Neural cell (in vitro differentiated cells): ENCODE measurements around the gene AGPAT4. TPM values are rescaled to one million over a fixed set of nuclear protein-coding genes. Genes with fewer than 3 reads are reported as not detected.

Experiments
- H2AFZ ChIP-seq: fragments of 200-600, 300-800 bp; sonication (generic), shearing (Covaris generic); 2 replicates; pipeline ENCODE4 v1.6.0; 2014; ENCODE audit warnings: low read depth, mild to moderate bottlenecking, antibody characterized with exemption, low read length, moderate library complexity
- H3F3A ChIP-seq: fragments of 200-600 bp; shearing (Covaris generic); 2 replicates; pipeline ENCODE4 v1.6.1; 2016; ENCODE audit warnings: mild to moderate bottlenecking, moderate library complexity, mixed read lengths, antibody characterized with exemption, low read length; ENCODE audit not compliant: insufficient read depth, poor library complexity, severe bottlenecking
- H3K27ac ChIP-seq: fragments of 200-600, 300-800 bp; sonication (generic), shearing (Covaris generic); 2 replicates; pipeline ENCODE4 v1.5.1; 2014; ENCODE audit warnings: mild to moderate bottlenecking, low read length, moderate library complexity
- H3K27me3 ChIP-seq: fragments of 300-800, 200-600 bp; sonication (generic), shearing (Covaris generic); 2 replicates; pipeline ENCODE4 v1.6.0; 2014; ENCODE audit warnings: mild to moderate bottlenecking, low read depth, low read length, moderate library complexity; ENCODE audit not compliant: insufficient read depth
- H3K36me3 ChIP-seq: fragments of 300-800, 200-600 bp; sonication (generic), shearing (Covaris generic); 2 replicates; pipeline ENCODE4 v1.5.1; 2014; ENCODE audit warnings: mild to moderate bottlenecking, antibody characterized with exemption, low read length, moderate library complexity; ENCODE audit not compliant: insufficient read depth
- H3K4me2 ChIP-seq: fragments of 300-800, 200-600 bp; sonication (generic), shearing (Covaris generic); 2 replicates; pipeline ENCODE4 v1.6.0; 2014; ENCODE audit warnings: mild to moderate bottlenecking, low read length
- H3K4me3 ChIP-seq: fragments of 300-800, 200-600 bp; sonication (generic), shearing (Covaris generic); 2 replicates; pipeline ENCODE4 v1.5.1; 2014; ENCODE audit warnings: mild to moderate bottlenecking, low read length, moderate library complexity
- H3K79me2 ChIP-seq: fragments of 200-600 bp; shearing (Covaris generic); replicated peaks from 2 replicates; pipeline ENCODE4 v1.6.0; 2014; ENCODE audit warnings: mild to moderate bottlenecking, low read length, moderate library complexity; ENCODE audit not compliant: insufficient read depth
- H3K9ac ChIP-seq: fragments of 300-800, 200-600 bp; sonication (generic), shearing (Covaris generic); 2 replicates; pipeline ENCODE4 v1.6.1; 2016; ENCODE audit warnings: mild to moderate bottlenecking, low read length, mixed read lengths
- H3K9me2 ChIP-seq: fragments of 200-600 bp; shearing (Covaris generic); 2 replicates; pipeline ENCODE4 v1.6.1; 2016; ENCODE audit warnings: mild to moderate bottlenecking, low read length, mixed read lengths; ENCODE audit not compliant: insufficient read depth
- H3K9me3 ChIP-seq: fragments of 200-600, 300-800 bp; sonication (generic), shearing (Covaris generic); 2 replicates; pipeline ENCODE4 v1.6.1; 2016; ENCODE audit warnings: mild to moderate bottlenecking, mixed run types, low read length, moderate library complexity, mixed read lengths
- H4K20me1 ChIP-seq: fragments of 200-600 bp; shearing (Covaris generic); 2 replicates; pipeline ENCODE4 v1.6.1; 2016; ENCODE audit warnings: mild to moderate bottlenecking, mixed run types; ENCODE audit not compliant: insufficient read depth
- CTCF ChIP-seq: fragments of 450-650 bp; IDR thresholded peaks from 2 replicates; pipeline ENCODE4 v1.5.1; 2014; ENCODE audit warnings: antibody characterized with exemption, mild to moderate bottlenecking, moderate library complexity; ENCODE audit not compliant: poor library complexity, severe bottlenecking
- EP300 ChIP-seq: fragments of 450-650 bp; conservative IDR thresholded peaks from 2 replicates; pipeline ENCODE4 v1.6.1; 2014; ENCODE audit warnings: antibody characterized with exemption, mild to moderate bottlenecking, moderate library complexity; ENCODE audit not compliant: poor library complexity, severe bottlenecking
- EZH2 ChIP-seq: fragments of 200-600, 300-800 bp; shearing (Covaris generic), sonication (generic); IDR thresholded peaks from 2 replicates; pipeline ENCODE4 v1.6.1; 2014; ENCODE audit warnings: antibody characterized with exemption, low read length, borderline replicate concordance, mild to moderate bottlenecking; ENCODE audit not compliant: insufficient read depth, poor library complexity, severe bottlenecking
- MXI1 ChIP-seq: fragments of 450-650 bp; conservative IDR thresholded peaks from 2 replicates; pipeline ENCODE4 v1.6.1; 2014; ENCODE audit warnings: antibody characterized with exemption, mild to moderate bottlenecking; ENCODE audit not compliant: poor library complexity, severe bottlenecking
- POLR2AphosphoS5 ChIP-seq: IDR thresholded peaks from 2 replicates; pipeline ENCODE4 v1.6.1; 2012
- RAD21 ChIP-seq: fragments of 450-650 bp; conservative IDR thresholded peaks from 2 replicates; pipeline ENCODE4 v1.6.1; 2014; ENCODE audit warnings: antibody characterized with exemption, mild to moderate bottlenecking, moderate library complexity
- REST ChIP-seq: IDR thresholded peaks from 2 replicates; pipeline ENCODE4 v1.6.1; 2012; ENCODE audit warnings: borderline replicate concordance
- SMC3 ChIP-seq: fragments of 450-650 bp; conservative IDR thresholded peaks from 2 replicates; pipeline ENCODE4 v1.6.1; 2014; ENCODE audit warnings: antibody characterized with exemption, mild to moderate bottlenecking, moderate library complexity; ENCODE audit not compliant: poor library complexity
- TAF1 ChIP-seq: IDR thresholded peaks from 2 replicates; pipeline ENCODE4 v1.6.1; 2012; ENCODE audit warnings: low read depth
- polyA plus RNA-seq: library from polyadenylated mRNA; depleted of rRNA; stranded (reverse); fragments of >200 nt; gene quantifications from 2 replicates; pipeline ENCODE4 v1.2.3, GENCODE V29; 2014

The AGPAT4 gene
- polyA plus RNA-seq, 1 donor from 2014 or later, result 42.6 TPM

GRCh38 chr6:161132384-161132783, 141.5 kb downstream of the AGPAT4 start:
- Histone ChIP-seq H3K9me2 (no peaks in the 10 kb centered on the region), H3K27me3 (no peaks in the 10 kb centered on the region), H3K9ac (no peak overlapping the region), H3F3A (no peaks in the 10 kb centered on the region), H4K20me1 (no peaks in the 10 kb centered on the region), H3K27ac (no peak overlapping the region), H3K9me3 (no peaks in the 10 kb centered on the region), H2AFZ (no peak overlapping the region), H3K4me3 (no peak overlapping the region), H3K79me2 (no peaks in the 10 kb centered on the region), H3K36me3 (peaks cover 27% of the 10 kb centered on the region), H3K4me2 (no peak overlapping the region)
- TF ChIP-seq SMC3, result no peak
- TF ChIP-seq POLR2AphosphoS5, result peak; percentile 29

GRCh38 chr6:161130967-161131766, 142.7 kb downstream of the AGPAT4 start:
- Histone ChIP-seq H4K20me1 (no peaks in the 10 kb centered on the region), H3K9ac (no peak overlapping the region), H3K27ac (no peak overlapping the region), H3K4me2 (no peak overlapping the region), H2AFZ (no peak overlapping the region), H3K9me2 (no peaks in the 10 kb centered on the region), H3F3A (no peaks in the 10 kb centered on the region), H3K9me3 (peaks cover under 1% of the 10 kb centered on the region), H3K79me2 (no peaks in the 10 kb centered on the region), H3K27me3 (no peaks in the 10 kb centered on the region), H3K4me3 (no peak overlapping the region), H3K36me3 (peaks cover 25% of the 10 kb centered on the region)
- TF ChIP-seq RAD21 (no peak), REST (no peak), MXI1 (no peak), POLR2AphosphoS5 (no peak), EP300 (no peak), TAF1 (no peak), SMC3 (no peak), CTCF (no peak), EZH2 (no peak)
